Measurements from ENCODE around the gene ARFRP1.
A peak's percentile ranks its signal among the peaks of the same experiment; 100 is the strongest.
"Not testable (repeated sequence)": the region's sequence is repeated elsewhere in the genome, so short reads cannot be mapped to it uniquely, and the experiment has no call there.

ARFRP1 gene

DNA sequence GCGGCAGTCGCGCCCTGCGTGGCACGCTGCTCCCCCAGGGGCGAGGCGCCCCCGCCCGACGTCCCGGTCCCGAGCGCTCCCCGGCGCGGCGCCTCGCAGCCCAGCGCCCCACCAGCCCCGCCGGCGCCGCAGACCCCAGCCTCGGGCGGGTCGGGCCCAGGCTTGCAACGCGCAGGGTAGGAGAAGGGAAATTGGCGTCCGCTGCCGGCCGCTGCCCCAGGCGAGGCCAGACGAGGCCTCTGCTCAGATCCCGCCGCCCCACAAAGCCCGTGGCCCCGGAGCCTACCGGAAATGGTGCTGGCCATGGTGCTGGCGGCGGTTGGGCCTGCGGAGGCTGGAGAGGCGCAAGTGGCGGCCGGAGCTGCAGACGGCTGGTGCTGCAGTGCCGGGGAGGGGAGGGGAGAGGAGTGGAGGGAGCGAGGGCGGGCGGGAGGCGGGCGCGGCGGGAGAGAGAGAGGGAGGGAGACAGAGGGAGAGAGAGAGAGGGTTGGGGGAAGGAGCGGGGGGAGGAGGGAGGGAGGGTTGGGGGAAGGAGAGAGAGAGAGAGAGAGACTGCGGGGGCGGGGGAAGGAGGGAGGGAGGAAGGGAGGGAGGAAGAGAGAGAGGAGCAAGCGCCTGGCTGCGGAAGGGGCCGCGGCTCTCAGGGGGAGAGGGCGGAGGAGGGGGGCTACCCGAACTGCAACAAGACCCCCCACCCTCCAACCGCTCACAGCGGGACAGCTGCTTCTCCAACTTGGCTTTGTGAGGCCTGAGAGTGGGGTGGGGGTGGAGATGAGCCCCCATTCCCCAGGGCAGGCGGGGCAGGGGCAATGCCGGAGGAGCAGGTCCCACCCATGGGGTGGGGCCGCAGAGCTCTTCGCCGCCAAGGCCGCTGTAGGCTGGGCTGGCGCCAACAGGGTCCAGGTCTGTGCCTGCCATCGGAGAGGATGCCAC lies 54.5 kb downstream of the ARFRP1 start, which contains the start of gene STMN3:
TSS of gene STMN3 (minus strand) at position 384 of the 933 bp plus-strand sequence. CDS start at position 305, 79 bp downstream.
- DNase-seq = peak; percentile 90
- peaks cover 55% of the 10 kb centered on the region for H3K27me3 Mint-ChIP-seq
- CTCF ChIA-PET = interaction anchor here (1.1 kb wide), 1 partner anchor 11 kb away, joined by 5 read pairs; no protein-coding TSS in a partner anchor
- H3K9me3 Mint-ChIP-seq = no peaks in the 10 kb centered on the region
- H3K4me1 Mint-ChIP-seq = peaks cover 29% of the 10 kb centered on the region
- H3K27ac Mint-ChIP-seq = peak within 1 kb of the TSS; percentile 60
- H3K4me3 Mint-ChIP-seq = peak within 1 kb of the TSS; percentile 82
- H3K36me3 Mint-ChIP-seq = no peaks in the 10 kb centered on the region

DNA sequence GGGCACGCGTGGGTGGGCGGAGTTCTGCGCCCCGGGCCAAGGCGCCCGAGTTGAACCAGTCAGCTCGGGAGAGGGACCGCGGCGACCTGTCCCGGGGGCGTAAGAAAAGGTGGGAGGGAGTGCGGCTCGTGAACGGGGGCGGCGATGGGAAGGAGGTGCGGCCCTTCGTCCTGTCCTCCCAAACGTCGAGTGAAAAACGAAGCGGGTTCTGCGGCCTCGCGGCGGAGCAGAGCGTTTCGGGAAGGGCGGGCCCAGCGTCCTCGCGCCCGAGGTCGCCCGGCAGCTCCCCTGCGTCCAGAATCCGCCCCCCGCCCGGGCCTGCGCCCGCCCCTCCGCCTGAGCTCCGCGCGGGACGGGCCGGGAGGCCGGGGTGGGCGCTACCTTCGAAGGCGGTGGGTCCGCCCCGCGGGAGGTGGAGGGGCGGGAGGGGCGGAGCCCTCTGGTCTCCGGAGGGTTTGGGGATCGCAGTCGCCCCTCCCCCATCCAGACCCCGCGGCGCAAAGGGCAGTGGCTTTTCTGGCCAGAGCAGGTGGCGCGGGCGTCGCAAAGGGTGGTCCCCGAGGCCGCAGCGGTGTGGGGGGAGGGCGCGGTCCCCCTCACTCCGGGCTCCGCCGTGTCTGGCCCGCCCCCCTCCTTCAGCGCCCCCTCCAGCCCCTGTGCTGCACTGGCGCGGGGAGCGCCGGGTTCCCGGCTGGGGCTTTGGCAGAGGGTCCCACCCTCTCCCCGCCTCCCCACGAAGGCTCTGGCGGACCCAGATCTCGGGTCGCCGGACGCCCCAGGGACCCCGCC lies 55.4 kb downstream of the ARFRP1 start:
- Mint-ChIP-seq H3K4me3 (peak overlapping the region; percentile 67), H3K4me1 (peaks cover 22% of the 10 kb centered on the region), H3K27ac (no peak overlapping the region), H3K9me3 (no peaks in the 10 kb centered on the region), H3K27me3 (peaks cover 50% of the 10 kb centered on the region), H3K36me3 (no peaks in the 10 kb centered on the region)
- DNase-seq = peak; percentile 66
- CTCF ChIA-PET = no interaction called here

DNA sequence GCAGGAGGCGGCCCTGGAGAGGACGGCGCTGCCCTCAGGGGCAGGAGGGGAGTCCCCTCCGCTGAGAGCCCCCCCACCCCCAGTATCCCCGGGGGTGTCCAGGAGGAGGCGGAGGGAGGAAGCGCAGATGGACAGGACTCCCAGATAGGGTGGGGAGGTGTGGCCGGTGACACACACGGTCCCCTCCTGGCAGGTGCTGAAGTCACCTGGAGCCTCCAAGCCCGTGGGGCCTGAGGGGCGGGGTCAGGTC lies 55.9 kb downstream of the ARFRP1 start:
- peak overlapping the region; percentile 67 for H3K4me3 Mint-ChIP-seq
- no peak overlapping the region for H3K27ac Mint-ChIP-seq
- H3K9me3 Mint-ChIP-seq = no peaks in the 10 kb centered on the region
- peaks cover 50% of the 10 kb centered on the region for H3K27me3 Mint-ChIP-seq
- H3K36me3 Mint-ChIP-seq = no peaks in the 10 kb centered on the region
- CTCF ChIA-PET = no interaction called here
- DNase-seq = peak; percentile 60
- peaks cover 20% of the 10 kb centered on the region for H3K4me1 Mint-ChIP-seq

DNA sequence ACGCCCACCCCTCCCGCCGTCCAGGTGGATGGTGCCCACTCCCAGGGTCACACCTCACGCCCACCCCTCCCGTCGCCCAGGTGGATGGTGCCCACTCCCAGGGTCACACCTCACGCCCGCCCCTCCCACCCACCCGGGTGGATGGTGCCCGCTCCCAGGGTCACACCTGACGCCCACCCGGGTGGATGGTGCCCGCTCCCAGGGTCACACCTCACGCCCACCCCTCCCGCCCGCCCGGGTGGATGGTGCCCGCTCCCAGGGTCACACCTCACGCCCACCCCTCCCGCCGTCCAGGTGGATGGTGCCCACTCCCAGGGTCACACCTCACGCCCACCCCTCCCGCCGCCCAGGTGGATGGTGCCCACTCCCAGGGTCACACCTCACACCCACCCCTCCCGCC lies 57.3 kb downstream of the ARFRP1 start:
- Mint-ChIP-seq H3K4me1 (peaks cover 20% of the 10 kb centered on the region), H3K27me3 (peaks cover 50% of the 10 kb centered on the region)
- CTCF ChIA-PET = interaction anchor here (1.3 kb wide), 1 partner anchor 9 kb away, joined by 4 read pairs; no protein-coding TSS in a partner anchor
- H3K36me3 Mint-ChIP-seq, H3K4me3 Mint-ChIP-seq, DNase-seq, H3K9me3 Mint-ChIP-seq, H3K27ac Mint-ChIP-seq: not testable (repeated sequence)

DNA sequence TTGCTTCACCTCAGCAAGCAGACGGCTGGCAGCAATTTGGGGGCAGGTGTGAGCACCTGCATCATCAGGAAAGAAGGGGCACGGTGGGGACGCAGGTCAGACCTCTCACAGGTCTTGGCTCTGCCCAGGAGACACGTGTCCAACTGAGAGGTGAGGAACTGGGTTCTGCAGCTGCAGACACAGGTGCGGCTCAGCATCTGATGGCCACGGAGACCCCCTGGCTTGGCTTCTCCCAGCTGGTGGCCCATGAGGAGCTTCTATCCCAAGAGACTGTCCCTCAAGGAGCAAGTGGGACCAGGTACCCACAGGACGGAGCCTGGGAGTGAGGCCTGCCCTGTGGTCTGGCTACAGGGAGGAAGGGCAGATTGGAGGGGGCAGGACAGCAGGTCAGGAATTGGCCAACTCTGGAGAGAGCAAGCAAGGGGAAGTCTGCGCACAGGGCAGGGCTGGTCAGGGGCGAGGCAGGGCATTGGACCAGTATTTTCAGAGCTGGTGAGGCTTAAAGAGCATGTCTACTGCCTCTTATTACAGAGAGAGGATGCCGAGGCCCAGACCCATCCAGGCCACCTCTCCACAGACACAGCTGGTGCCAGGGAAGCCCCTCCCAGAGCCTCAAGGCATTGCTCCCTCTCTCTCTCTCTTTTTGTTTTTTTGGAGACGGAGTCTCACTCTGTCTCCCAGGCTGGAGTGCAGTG lies 58.7 kb downstream of the ARFRP1 start:
- Mint-ChIP-seq H3K27me3 (peaks cover 45% of the 10 kb centered on the region), H3K9me3 (no peaks in the 10 kb centered on the region), H3K36me3 (no peaks in the 10 kb centered on the region), H3K4me3 (no peak overlapping the region), H3K27ac (no peak overlapping the region), H3K4me1 (peaks cover 15% of the 10 kb centered on the region)
- DNase-seq = no peak
- CTCF ChIA-PET = no interaction called here
